T-helper 1 cell treated with Interleukin-12 subunit alpha and Interleukin-12 subunit beta and Interleukin-4 antibody, amounts not matched to agents 30 μg/mL and 1 μg/mL, for 36 hours (primary cell): ENCODE data around the gene STX1B.
A peak's percentile ranks its signal among the peaks of the same experiment; 100 is the strongest.

Experiments used
- H3K27ac Mint-ChIP-seq: one replicate; pipeline ENCODE4 v1.8.0; 2021; ENCODE audit warnings: mild to moderate bottlenecking, mixed read lengths
- H3K27me3 Mint-ChIP-seq: one replicate; pipeline ENCODE4 v1.8.0; 2021; ENCODE audit warnings: low read depth, mixed read lengths
- H3K36me3 Mint-ChIP-seq: one replicate; pipeline ENCODE4 v1.8.0; 2021; ENCODE audit warnings: low read depth, mixed read lengths
- H3K4me1 Mint-ChIP-seq: one replicate; pipeline ENCODE4 v1.8.0; 2021; ENCODE audit warnings: low read depth, mixed read lengths
- H3K4me3 Mint-ChIP-seq: one replicate; pipeline ENCODE4 v1.8.0; 2021; ENCODE audit warnings: mild to moderate bottlenecking, moderate library complexity, mixed read lengths
- H3K9me3 Mint-ChIP-seq: one replicate; pipeline ENCODE4 v1.8.0; 2021; ENCODE audit warnings: mixed read lengths

The STX1B gene

GRCh38 chr16:31006086-31006385, 4.4 kb downstream of the STX1B start:
- no peaks in the 10 kb centered on the region for H3K36me3 Mint-ChIP-seq
- no peak overlapping the region for H3K27ac Mint-ChIP-seq
- H3K27me3 Mint-ChIP-seq, result peaks cover 28% of the 10 kb centered on the region
- H3K9me3 Mint-ChIP-seq, result no peaks in the 10 kb centered on the region
- no peak overlapping the region for H3K4me3 Mint-ChIP-seq
- H3K4me1 Mint-ChIP-seq, result no peaks in the 10 kb centered on the region

GRCh38 chr16:31005350-31006085, 4.9 kb downstream of the STX1B start:
- Mint-ChIP-seq H3K27ac (no peak overlapping the region), H3K9me3 (no peaks in the 10 kb centered on the region), H3K27me3 (peaks cover 26% of the 10 kb centered on the region), H3K4me1 (no peaks in the 10 kb centered on the region), H3K36me3 (no peaks in the 10 kb centered on the region), H3K4me3 (no peak overlapping the region)

- Mint-ChIP-seq H3K4me1 (no peaks in the 10 kb centered on the region), H3K27me3 (peaks cover 21% of the 10 kb centered on the region), H3K27ac (no peak overlapping the region), H3K4me3 (no peak overlapping the region), H3K36me3 (no peaks in the 10 kb centered on the region), H3K9me3 (no peaks in the 10 kb centered on the region)
Measured at GRCh38 chr16:31004658-31005057, 5.8 kb downstream of the STX1B start.

- H3K36me3 Mint-ChIP-seq, result no peaks in the 10 kb centered on the region
- H3K9me3 Mint-ChIP-seq, result no peaks in the 10 kb centered on the region
- H3K4me3 Mint-ChIP-seq, result no peak overlapping the region
- no peak overlapping the region for H3K27ac Mint-ChIP-seq
- no peaks in the 10 kb centered on the region for H3K4me1 Mint-ChIP-seq
- peaks cover 12% of the 10 kb centered on the region for H3K27me3 Mint-ChIP-seq
Measured at GRCh38 chr16:31003744-31004143, 6.7 kb downstream of the STX1B start.

- no peaks in the 10 kb centered on the region for H3K4me1 Mint-ChIP-seq
- no peak overlapping the region for H3K4me3 Mint-ChIP-seq
- H3K27ac Mint-ChIP-seq, result no peak overlapping the region
- H3K36me3 Mint-ChIP-seq, result no peaks in the 10 kb centered on the region
- no peaks in the 10 kb centered on the region for H3K9me3 Mint-ChIP-seq
- H3K27me3 Mint-ChIP-seq, result peaks cover 12% of the 10 kb centered on the region
Measured at GRCh38 chr16:31002862-31003341, 7.5 kb downstream of the STX1B start.

GRCh38 chr16:31002250-31002700, 8.2 kb downstream of the STX1B start:
- Mint-ChIP-seq H3K4me3 (no peak overlapping the region), H3K9me3 (no peaks in the 10 kb centered on the region), H3K4me1 (no peaks in the 10 kb centered on the region), H3K27me3 (peaks cover 8% of the 10 kb centered on the region), H3K27ac (no peak overlapping the region), H3K36me3 (no peaks in the 10 kb centered on the region)

- no peak overlapping the region for H3K4me3 Mint-ChIP-seq
- peaks cover 2% of the 10 kb centered on the region for H3K4me1 Mint-ChIP-seq
- peaks cover 7% of the 10 kb centered on the region for H3K27me3 Mint-ChIP-seq
- no peaks in the 10 kb centered on the region for H3K9me3 Mint-ChIP-seq
- no peaks in the 10 kb centered on the region for H3K36me3 Mint-ChIP-seq
- no peak overlapping the region for H3K27ac Mint-ChIP-seq
Measured at GRCh38 chr16:31001507-31002249, 8.8 kb downstream of the STX1B start.

- peaks cover 7% of the 10 kb centered on the region for H3K27me3 Mint-ChIP-seq
- H3K4me1 Mint-ChIP-seq, result peaks cover 6% of the 10 kb centered on the region
- no peaks in the 10 kb centered on the region for H3K36me3 Mint-ChIP-seq
- H3K9me3 Mint-ChIP-seq, result no peaks in the 10 kb centered on the region
- no peak overlapping the region for H3K27ac Mint-ChIP-seq
- no peak overlapping the region for H3K4me3 Mint-ChIP-seq
Measured at GRCh38 chr16:31000671-31001382, 9.6 kb downstream of the STX1B start.

- Mint-ChIP-seq H3K4me3 (no peak overlapping the region), H3K36me3 (no peaks in the 10 kb centered on the region), H3K9me3 (no peaks in the 10 kb centered on the region), H3K4me1 (peaks cover 6% of the 10 kb centered on the region), H3K27me3 (peaks cover 7% of the 10 kb centered on the region), H3K27ac (no peak overlapping the region)
Measured at GRCh38 chr16:30998852-30999761, 11.3 kb downstream of the STX1B start.

- Mint-ChIP-seq H3K4me1 (peaks cover 6% of the 10 kb centered on the region), H3K27me3 (no peaks in the 10 kb centered on the region), H3K4me3 (peak overlapping the region; percentile 53), H3K36me3 (no peaks in the 10 kb centered on the region), H3K27ac (no peak overlapping the region), H3K9me3 (no peaks in the 10 kb centered on the region)
Measured at GRCh38 chr16:30997725-30998711, 12.4 kb downstream of the STX1B start.

GRCh38 chr16:30996985-30997724, 13.3 kb downstream of the STX1B start:
- Mint-ChIP-seq H3K36me3 (no peaks in the 10 kb centered on the region), H3K27me3 (no peaks in the 10 kb centered on the region), H3K4me3 (peak overlapping the region; percentile 80), H3K9me3 (no peaks in the 10 kb centered on the region), H3K27ac (peak overlapping the region; percentile 81), H3K4me1 (peaks cover 8% of the 10 kb centered on the region)

- peaks cover 8% of the 10 kb centered on the region for H3K4me1 Mint-ChIP-seq
- H3K9me3 Mint-ChIP-seq, result no peaks in the 10 kb centered on the region
- peak overlapping the region; percentile 81 for H3K27ac Mint-ChIP-seq
- peak overlapping the region; percentile 80 for H3K4me3 Mint-ChIP-seq
- no peaks in the 10 kb centered on the region for H3K36me3 Mint-ChIP-seq
- H3K27me3 Mint-ChIP-seq, result no peaks in the 10 kb centered on the region
Measured at GRCh38 chr16:30996324-30996984, 14.0 kb downstream of the STX1B start.
